D341Med (cell line): ENCODE data around the gene MEOX2.

Experiments
- DNase-seq: peaks from one replicate; pipeline ENCODE4 v3.0.0; 2012; ENCODE audit warnings: low spot score

Gene MEOX2

DNA sequence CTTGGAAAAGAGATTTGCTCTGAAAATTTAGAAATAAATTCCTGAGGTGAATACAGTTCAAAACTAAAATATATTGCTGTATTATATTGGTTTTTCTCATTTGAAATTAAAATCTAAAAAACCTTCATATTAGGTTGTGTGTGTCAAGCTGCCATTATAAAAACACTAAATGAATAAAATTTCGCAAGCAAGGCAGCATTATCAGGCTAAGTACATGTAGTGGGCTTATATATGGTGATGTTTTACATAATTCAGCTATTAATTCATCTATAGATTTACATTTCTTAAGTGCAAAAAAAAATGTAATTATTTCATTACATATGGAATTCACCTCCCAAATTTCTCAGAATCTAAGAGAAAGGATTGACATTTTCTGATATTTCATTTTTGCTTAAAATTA, 5.3 kb downstream of the MEOX2 start:
- DNase-seq = no peak

DNA sequence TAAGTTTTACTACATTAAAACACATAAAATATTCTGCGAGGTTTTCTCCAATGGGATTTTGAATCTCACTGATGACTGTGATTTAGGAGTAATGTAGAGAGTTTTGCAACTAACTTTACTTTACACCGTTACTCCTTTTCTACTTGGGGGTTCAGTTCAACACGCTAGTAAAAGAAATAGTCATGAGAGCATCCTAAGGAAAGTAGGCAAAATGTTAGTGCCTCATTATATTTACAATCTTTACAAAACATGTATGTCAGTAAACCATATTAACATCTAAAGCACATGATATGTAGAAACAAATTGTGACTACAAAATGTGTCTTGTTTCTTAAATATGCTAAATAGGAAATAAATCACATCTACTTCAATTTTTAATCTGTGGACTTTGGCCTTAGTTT, 6.0 kb downstream of the MEOX2 start:
- no peak for DNase-seq

DNA sequence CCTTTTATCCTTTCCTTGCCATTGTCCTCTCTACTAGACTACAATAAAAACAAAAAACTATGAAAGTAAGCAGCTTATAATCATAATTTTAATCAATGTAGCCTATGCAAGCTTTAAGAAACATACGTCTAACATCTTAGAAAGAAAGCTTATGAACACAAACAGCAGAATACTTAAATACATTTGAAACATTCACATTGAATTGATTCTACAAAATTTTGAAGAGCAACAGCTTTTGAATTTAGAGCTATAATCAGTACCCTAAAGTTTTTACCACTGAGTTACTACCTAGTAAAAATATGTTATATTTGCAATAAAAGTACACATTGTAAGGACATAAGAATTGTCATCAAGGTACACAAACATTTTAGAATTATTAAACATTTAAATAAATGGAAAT, 7.2 kb downstream of the MEOX2 start:
- no peak for DNase-seq

DNA sequence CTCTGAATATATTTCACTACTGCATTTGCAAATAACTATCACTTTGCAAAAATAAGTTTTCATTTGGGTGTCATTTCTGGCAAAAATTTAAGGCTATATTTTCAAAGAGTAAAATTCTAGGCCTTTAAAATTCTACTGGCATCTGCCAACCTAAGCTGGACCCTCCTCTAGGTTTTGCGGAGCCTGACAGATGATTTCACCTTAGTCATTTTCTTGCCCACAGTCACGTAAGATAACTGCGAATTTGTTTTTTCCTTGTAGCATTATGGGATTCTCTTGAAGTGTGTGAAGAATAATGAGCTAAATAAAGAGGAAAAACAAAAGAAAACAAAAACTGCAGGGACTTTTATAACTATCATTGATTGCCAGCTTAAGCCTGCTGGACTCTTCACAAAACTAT, 7.8 kb downstream of the MEOX2 start:
- DNase-seq = no peak

DNA sequence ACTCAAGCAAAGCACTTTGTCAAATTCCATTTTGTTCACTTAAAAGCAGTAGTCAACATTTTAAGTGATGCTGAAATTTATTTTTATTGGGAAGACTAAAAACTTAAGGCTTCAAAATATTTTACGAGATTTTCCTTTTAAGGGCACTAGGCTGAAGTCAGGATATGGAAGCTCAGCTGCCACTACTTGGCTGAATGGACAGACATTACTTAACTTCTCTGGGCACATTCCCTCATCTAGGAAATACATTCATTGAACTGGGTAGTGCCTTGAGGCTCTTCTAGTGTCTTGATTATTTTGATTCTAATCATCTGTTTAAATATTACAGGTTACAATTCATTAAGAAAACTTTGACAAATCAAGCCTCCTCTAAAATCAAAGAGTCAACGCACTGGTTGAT, 11.1 kb downstream of the MEOX2 start:
- DNase-seq = no peak

DNA sequence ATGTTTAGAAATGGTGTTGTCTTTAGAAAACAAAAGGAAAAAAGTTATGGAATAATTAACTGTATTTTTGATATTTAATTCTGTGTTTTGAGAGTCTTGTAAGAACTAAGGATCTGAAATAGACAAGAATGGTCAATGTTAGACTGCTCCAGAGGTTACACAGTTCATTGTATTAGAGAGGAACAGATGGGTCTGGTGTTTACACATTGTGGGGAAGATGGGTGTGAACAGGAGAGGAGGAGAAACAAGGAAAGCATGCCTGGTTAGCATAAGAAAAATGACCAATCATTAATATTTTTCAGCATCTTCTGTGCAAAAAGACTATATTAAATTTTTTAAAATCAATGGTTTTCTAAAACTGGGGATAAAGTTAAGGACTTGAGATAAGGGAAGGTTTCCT, 11.9 kb downstream of the MEOX2 start:
- no peak for DNase-seq

DNA sequence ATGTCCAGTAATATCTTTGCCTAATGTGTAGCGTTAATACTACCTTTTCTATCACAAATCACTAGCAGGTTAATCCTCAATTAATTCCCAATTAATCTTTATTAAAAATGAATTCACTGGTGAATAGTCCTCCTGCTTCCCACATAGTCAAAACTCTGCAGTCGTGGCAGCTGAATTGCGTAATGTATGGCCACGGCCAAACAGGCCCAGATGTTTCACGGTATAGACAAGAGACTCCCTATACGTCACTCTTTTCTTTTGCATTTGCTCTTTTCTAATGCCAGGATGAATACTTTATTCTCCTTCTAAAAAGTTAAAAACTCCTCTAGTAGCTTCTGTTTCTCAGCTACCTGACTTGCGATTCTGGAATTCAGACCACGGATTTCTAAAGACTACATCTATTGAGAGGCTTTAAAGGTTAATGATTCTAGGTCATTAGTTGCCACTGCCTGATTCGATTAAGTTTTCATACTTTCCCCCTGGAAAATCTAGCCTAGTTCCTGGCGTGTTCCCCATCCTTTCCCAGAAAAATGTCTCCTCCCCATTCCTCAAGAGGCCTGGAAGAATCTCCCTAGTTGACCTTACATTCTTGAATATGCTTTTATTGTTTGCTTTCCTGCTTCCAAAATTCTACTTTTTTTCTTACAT, 16.9 kb downstream of the MEOX2 start:
- no peak for DNase-seq

DNA sequence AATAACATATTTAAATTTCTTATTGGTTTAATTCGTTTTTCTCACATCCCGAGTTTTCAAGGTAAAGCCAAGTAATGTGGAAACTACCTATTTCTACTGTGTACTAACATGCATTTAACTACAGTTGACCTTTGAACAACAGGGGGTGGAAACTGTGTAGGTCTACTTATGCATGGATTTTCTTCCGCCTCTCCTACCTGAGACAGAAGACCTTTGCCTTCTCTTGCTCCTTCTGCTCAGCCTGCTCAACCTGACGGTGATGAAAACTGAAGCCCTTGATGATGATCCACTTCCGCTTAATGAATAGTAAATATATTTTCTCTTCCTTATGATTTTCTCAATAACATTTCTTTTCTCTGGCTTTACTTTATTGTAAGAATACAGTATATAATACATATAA, 18.5 kb downstream of the MEOX2 start:
- DNase-seq = no peak

DNA sequence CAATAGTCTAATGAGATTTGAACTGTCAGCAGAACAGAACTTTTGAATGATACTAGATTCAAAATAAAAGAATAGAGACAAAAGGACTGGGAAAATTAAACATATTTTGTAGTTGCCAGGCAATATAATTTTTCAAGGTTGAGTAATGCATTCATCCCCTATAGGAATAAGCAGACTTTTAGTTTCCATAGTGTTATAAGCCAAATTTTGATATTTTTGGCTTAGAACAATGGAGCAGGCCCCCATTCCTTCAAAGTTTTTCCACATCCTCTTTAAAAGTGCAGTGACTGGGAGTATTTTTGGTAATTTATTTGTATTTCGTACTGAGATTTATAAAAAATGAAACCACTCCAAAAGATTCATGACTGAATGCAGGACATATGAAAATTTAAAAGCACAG, 24.0 kb downstream of the MEOX2 start:
- no peak for DNase-seq

DNA sequence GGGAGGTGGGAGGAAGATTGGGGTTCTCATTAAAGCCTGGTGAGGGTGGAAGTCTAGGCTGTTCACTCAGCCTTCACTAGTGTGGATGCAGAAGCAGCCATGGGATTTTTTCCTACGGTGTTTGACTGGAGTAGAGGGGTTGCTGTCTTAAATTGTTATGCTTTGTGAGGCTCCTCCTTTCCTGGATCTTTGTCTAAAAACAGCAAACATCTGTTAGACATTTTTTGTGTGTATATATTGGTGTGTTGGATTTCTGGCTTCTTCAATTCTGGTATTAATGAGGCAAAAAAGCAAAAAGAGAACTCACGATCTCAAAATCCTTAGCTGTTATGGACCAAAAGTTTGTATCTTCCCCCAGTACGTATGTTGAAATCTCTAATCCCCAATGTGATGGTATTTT, 28.2 kb downstream of the MEOX2 start:
- DNase-seq = no peak

DNA sequence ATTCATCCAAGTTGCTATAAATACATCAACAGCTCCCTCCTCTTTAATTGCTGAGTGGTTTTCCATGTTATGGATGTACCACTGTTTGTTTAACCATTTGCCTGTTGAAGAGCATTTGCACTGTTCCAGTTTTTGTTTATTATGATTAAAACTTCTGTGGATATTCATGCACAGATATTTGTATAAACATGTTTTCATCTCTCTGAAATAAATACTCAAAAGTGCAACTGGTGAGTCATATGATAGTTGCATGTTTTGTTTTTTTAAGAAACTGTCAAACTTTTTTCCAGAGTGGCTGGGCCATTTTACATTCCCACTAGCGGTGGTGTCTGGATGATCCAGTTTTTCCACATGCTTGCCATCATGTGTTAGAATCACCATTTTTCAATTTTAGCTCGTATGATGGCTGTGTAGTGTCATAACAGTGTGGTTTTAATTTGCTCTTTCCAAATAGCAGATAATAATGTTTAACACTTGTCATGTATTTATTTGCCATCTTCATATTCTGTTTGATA, 33.6 kb downstream of the MEOX2 start:
- DNase-seq = no peak

DNA sequence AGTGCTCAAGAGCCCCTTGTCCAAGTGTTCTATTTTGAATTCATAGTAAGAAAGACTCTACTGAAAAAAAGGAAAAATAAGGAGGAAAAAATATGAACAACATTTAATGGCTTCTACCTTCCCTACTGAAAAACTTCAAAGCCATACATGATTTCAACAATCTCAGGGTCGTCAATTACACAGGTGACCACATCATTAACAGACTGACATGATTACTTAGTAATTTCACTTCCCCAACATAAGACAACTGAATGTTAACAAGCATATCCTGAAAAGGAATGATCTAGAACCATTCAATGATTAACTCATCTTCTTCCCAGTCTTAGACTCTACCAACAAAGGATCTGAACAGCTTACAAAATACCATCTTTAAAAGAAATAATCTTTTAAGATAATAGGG, 34.8 kb downstream of the MEOX2 start:
- DNase-seq = no peak

DNA sequence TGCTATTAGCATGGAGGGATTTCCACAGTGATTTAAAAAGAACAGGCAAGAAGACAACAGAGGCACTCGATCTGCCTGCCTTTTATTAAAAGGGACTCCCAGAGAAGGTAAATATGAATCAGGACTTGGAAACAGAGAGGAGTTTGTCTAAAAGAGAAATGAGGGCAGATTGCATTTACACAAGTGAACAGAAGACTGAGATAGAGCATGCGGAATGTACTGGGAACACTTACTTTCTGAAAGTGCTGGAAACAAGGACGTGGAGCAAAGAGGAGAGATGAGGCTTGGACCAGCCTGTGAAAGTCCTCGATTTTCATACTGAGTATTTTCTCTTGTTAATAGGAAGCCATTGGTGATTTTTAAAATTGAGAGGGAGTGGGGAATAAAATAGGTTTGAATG, 35.7 kb downstream of the MEOX2 start:
- no peak for DNase-seq

DNA sequence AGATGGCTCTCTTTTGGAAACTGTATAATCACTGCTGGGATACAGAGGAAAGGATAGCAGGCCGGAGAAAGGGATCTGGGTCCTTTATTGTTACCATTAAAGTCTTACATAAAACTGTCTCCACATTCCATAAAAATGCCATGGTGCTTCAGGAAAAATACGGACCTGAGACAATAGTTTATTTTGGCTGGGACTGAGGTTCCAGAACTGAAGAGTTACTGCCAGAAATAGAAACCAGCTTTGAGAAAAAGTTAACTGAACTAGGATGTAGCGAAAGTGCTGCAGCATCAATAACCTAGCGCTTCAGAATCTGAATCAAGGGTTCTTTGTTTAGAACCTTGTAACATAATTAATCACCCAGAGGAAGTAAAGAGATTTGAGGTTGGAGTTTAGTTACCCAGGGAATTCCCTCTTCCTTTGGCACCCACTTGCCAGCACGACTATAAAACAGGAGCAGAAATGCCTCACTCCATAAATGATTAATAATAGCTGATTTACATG, 38.0 kb downstream of the MEOX2 start:
- no peak for DNase-seq

DNA sequence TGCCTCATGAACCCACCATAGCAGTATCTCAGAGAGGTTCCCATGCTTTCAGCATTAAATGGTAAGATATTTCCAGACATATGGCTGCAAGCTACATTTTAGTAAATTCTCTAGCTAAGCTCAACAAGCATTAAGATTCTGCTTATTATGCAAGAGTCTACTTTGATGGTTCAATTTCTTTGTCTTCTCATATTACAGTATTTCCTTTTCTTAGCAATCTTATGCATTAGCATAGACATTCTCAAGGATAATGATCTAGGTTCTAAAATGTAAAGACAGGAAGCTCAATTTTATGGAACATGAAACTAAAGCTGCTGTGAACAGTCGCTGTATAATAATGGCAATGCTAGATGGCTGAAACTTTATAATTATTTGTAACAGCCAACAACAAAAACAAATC, 39.2 kb downstream of the MEOX2 start:
- no peak for DNase-seq

DNA sequence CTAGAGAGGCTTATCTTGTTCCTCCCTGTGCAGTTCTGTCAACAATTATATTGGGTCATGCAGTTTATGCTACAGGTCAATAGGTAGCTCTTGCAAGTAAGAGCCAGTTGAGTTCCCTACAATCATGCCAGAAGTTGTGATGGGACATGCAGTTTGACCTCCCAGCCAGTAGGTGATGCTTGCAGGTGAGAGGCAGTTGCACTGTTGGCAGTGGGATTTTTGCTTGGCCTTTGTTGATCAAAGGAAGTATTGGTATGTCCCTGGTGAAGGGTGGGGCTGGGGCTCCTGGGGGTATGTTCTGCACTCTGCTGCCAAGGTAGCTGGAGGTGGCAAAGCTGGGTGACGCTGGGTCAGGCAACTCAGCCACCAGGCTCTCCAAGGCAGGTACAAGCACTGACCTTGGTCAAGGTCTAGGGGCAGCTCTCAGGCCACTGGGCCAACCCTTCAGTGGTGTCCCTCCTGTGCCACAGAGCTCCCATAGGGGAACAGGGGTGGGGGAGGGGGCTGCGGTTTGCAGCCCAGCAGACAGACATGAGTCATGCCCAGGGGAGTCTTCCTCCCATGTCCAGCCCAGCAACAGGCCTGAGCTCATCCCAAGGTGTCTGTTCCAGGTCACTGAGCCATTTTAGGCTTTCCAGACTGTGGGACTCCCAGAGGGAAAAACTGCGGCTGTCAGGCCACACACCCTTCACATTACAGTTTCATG, 43.3 kb downstream of the MEOX2 start:
- DNase-seq = no peak

DNA sequence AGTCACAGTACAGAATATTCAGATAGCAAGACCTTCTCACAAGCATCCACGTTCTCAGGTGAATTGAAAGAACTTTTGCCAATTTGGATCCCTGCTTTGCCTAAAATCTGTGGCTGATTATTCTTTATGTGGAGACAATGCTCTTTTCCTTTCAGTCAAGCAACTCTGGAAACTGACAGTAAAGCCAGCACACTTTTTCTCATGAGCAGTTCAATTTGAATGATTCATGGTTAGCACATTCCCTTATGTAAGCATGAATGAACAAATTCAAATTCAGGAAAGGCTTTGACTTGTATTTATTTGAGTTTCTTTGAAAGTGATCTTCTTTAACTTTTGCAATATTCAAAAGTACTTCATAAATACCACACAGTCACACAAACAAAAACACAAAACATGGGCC, 57.6 kb downstream of the MEOX2 start:
- no peak for DNase-seq

DNA sequence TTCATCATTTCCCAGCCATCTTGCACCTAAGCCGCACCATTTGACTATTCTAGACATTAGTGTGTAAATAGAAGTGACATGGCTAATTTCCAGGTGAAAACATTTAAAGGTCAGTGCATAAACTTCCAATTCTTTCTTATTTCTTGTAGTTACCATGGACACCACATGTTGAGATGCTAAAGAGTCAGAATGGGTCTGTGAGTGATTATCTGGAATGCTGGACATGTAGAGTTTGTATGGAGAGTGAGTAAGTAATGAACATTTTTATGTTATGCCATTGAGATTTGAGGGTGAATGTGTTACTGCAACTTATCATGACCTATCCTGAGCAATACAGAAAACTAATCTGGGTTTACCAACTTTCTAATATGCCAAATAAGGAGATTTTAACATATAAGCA, 60.4 kb downstream of the MEOX2 start:
- DNase-seq = no peak

DNA sequence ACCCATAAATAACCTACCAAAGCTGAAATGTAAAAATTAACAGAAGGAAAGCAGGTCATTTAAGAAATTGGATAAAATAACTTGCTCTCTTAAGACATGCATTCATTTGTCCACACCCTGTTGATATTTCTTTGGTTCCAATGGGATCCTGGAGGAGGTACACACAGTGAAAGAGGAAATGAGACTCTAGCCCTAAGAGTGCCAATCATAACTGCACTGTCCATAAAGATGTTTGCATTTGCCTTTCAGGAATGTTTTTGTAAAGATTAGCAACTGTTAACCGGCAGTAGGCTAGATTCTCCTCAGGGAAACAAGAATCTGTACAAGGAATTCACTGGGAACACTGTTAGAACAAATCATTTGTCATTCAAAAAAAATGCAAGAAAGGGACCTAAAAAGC, 61.0 kb downstream of the MEOX2 start:
- DNase-seq = no peak

DNA sequence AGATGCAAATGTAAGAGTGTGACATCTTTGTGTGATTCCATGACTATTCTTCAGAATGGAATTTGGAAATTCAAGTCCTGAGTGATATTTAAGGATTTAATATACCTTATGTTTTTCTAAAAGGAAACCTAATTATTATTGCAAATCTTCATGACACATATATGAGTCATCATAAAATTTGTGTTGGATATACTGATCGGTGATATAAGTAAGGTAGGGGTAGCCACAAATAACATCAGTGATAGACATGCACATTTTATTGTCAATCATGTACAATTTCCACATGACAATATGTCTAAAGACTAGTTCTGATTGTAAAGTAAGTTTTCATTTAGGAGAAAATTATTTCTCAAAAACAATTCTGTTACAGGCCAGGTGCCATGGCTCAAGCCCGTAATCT, 65.0 kb downstream of the MEOX2 start:
- no peak for DNase-seq

DNA sequence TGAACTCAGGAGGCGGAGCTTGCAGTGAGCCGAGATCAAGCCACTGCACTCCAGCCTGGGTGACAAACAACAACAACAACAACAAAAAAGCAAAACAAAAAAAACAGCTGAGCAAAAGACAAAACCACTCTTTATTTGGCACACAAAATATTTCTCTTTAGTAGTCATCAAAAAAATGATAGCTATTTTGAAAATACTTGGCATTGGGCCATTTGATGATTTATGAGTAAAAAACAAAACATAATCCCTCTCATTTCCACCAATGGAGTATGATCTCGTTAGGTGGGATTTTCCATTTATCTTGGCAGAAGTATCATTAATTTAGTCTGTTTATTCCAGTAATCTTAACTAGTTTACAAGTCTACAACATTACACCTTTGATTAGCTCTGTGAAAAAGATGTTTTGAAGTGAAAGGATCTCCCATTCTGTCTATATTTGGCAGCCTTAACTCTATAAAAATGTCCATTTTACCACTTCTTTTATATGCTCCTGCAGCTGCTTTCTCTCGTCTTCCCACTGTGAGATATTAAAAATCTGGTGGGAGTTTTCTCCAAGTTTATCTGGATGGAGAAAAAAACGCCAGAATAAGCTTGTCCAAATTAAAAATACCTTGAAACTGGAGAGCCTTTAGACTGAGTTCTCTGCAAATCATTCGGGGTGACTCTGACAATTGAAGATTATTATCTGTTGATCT, 65.8 kb downstream of the MEOX2 start:
- DNase-seq = no peak

DNA sequence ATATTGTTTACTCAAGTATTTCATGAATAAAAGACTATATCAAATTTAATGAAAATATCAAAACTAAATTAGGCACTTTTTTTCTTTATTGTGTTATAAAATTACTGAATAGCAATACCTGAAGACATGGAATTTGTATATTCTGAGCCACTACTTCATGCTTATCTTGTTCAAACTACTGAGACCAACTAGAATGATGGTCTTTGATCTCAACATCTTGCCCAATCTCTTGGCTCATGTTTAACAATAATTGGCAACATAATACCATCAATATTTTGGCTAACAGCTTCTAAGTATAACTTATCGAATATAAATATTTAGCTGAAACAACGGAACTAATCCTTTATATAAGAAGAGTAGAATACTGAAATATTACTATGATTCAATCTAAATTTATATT, 68.2 kb downstream of the MEOX2 start:
- no peak for DNase-seq

DNA sequence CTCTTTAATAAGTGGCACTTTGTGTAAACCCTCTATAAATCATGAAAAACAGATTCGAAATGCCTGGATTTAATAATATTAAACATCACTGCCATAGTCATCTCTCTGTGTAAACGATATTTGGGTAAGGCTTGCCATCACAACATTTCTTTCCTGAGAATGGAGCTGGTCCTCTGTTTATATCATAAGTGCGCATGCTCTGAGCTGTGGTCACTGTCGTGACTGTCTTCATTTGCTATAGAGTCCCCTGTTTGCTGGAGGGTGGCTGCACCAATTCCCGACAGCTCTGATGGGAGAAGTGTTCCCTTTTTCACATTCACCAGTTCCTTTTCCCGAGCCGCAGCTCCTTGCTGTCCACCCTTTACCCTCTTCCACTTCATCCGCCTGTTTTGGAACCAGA, 74.3 kb downstream of the MEOX2 start:
- no peak for DNase-seq
